Measurements from ENCODE around the gene KCNT1.

GRCh38 chr9:135796784-135797485 is 95.0 kb downstream of the KCNT1 start:
- TF ChIP-seq, protein P1, sequence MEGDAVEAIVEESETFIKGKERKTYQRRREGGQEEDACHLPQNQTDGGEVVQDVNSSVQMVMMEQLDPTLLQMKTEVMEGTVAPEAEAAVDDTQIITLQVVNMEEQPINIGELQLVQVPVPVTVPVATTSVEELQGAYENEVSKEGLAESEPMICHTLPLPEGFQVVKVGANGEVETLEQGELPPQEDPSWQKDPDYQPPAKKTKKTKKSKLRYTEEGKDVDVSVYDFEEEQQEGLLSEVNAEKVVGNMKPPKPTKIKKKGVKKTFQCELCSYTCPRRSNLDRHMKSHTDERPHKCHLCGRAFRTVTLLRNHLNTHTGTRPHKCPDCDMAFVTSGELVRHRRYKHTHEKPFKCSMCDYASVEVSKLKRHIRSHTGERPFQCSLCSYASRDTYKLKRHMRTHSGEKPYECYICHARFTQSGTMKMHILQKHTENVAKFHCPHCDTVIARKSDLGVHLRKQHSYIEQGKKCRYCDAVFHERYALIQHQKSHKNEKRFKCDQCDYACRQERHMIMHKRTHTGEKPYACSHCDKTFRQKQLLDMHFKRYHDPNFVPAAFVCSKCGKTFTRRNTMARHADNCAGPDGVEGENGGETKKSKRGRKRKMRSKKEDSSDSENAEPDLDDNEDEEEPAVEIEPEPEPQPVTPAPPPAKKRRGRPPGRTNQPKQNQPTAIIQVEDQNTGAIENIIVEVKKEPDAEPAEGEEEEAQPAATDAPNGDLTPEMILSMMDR (IDR thresholded peaks at IDR 0.05; ENCODE audit: low read depth, low read length) = no peak
- no peak for TF ChIP-seq POLR2A (IDR thresholded peaks at IDR 0.05; ENCODE audit: extremely low read depth, insufficient read length)
- no peak for TF ChIP-seq MAX (IDR thresholded peaks at IDR 0.05; ENCODE audit: low read depth, low read length)
- TF ChIP-seq MYC (IDR thresholded peaks at IDR 0.05; ENCODE audit: low read depth, low read length) = no peak
